GM12878 (cell line): Measurements from ENCODE around the gene COL11A2. TPM values are rescaled to one million over a fixed set of nuclear protein-coding genes. Genes with fewer than 3 reads are reported as not detected.

Experiments used
- ATAC-seq: fragments of 200-7000 bp; cut with Tn5 transposase; 3 replicates; pipeline ENCODE4 v1.9.1; 2020; ENCODE audit warnings: mild to moderate bottlenecking, moderate library complexity
- BruUV-seq: library from RNA; stranded (reverse); fragments of 400-500 nt; replicated peaks from 2 replicates; lab custom pipeline; 2021; lab: Mats Ljungman, UMichigan
- CTCF ChIA-PET: fragments of 300-600 bp; sonication (Branson Sonifier 250); formaldehyde crosslinking; extraction: SDS; loops from one replicate; lab custom pipeline; 2021; ENCODE audit warnings: inconsistent platforms; lab: Yijun Ruan, JAX
- POLR2A ChIA-PET: fragments of 350-600 bp; formaldehyde crosslinking; extraction: SDS; loops from one replicate; lab custom pipeline; 2021; ENCODE audit warnings: inconsistent platforms; lab: Charles Lee
- RAD21 ChIA-PET: fragments of 300-600 bp; sonication (Branson Sonifier 250); formaldehyde crosslinking; loops from one replicate; lab custom pipeline; 2023; ENCODE audit warnings: antibody characterized with exemption; ENCODE audit not compliant: unreplicated experiment; lab: Charles Lee
- SMC1A ChIA-PET: fragments of 300-600 bp; sonication (Branson Sonifier 250); formaldehyde crosslinking; loops from one replicate; lab custom pipeline; 2023; ENCODE audit not compliant: unreplicated experiment, uncharacterized antibody; lab: Charles Lee
- DNase-seq: peaks from one replicate; pipeline ENCODE4 v3.0.0-alpha.2; 2011; ENCODE audit warnings: low read depth, low spot score
- FAIRE-seq: peaks from 3 replicates; lab custom pipeline; 2011; peaks lifted over from hg19 to GRCh38; lab: Jason Lieb, UNC
- H2AFZ ChIP-seq: 2 replicates; pipeline ENCODE4 v1.6.0; 2011; ENCODE audit warnings: low read depth, low read length, control low read depth; ENCODE audit not compliant: control insufficient read depth
- H3K27ac ChIP-seq: 2 replicates; pipeline ENCODE4 v1.5.1; 2011; ENCODE audit warnings: control low read depth; ENCODE audit not compliant: control insufficient read depth, insufficient read depth
- H3K27me3 ChIP-seq, 2 experiments: replicated peaks in 1 of 2; 2 replicates each; pipeline versions ENCODE4 v1.6.0 to v1.6.1; 2011; ENCODE audit warnings: low read length in 1 of 2; ENCODE audit not compliant: control insufficient read depth in 2 of 2, insufficient read depth in 2 of 2
- H3K36me3 ChIP-seq, 2 experiments: 2 replicates each; pipeline ENCODE4 v1.5.1; 2011; ENCODE audit warnings: low read length in 1 of 2; ENCODE audit not compliant: control insufficient read depth in 2 of 2, insufficient read depth in 2 of 2
- H3K4me1 ChIP-seq: 2 replicates; pipeline ENCODE4 v1.6.1; 2011; ENCODE audit warnings: mild to moderate bottlenecking, low read length, moderate library complexity, mixed read lengths; ENCODE audit not compliant: control insufficient read depth, insufficient read depth
- H3K4me2 ChIP-seq: 2 replicates; pipeline ENCODE4 v1.6.0; 2011; ENCODE audit warnings: control low read depth; ENCODE audit not compliant: control insufficient read depth, insufficient read depth
- H3K4me3 ChIP-seq: fragments of 200-600 bp; sonication (generic); 2 replicates; pipeline ENCODE4 v1.5.1; 2016
- H3K79me2 ChIP-seq: 2 replicates; pipeline ENCODE4 v1.6.0; 2011; ENCODE audit warnings: low read length; ENCODE audit not compliant: control insufficient read depth, insufficient read depth
- H3K9ac ChIP-seq: 2 replicates; pipeline ENCODE4 v1.8.0; 2011; ENCODE audit warnings: low read length, control low read depth, mixed read lengths; ENCODE audit not compliant: control insufficient read depth, insufficient read depth
- H3K9me3 ChIP-seq: replicated peaks from 3 replicates; pipeline ENCODE4 v1.5.1; 2011; ENCODE audit warnings: mild to moderate bottlenecking, low read length; ENCODE audit not compliant: control insufficient read depth, insufficient read depth
- H4K20me1 ChIP-seq: 2 replicates; pipeline ENCODE4 v1.6.0; 2011; ENCODE audit not compliant: control insufficient read depth, insufficient read depth
- BMI1 ChIP-seq: fragments of 450-650 bp; IDR thresholded peaks from 2 replicates; pipeline ENCODE4 v1.6.1; 2016; ENCODE audit warnings: mild to moderate bottlenecking, moderate library complexity, borderline replicate concordance
- CBX3 ChIP-seq: fragments of 200-600 bp; sonication (generic); IDR thresholded peaks from 2 replicates; pipeline ENCODE4 v1.6.1; 2016; ENCODE audit warnings: low read depth, borderline replicate concordance
- EGR1 ChIP-seq, 2 experiments: IDR thresholded peaks; 1 replicate in 1 of 2; 2 replicates in 1 of 2; pipeline ENCODE4 v1.6.1; 2011 to 2012; ENCODE audit warnings: low read depth in 2 of 2, low read length in 2 of 2, borderline replicate concordance in 1 of 2, mild to moderate bottlenecking in 1 of 2, moderate library complexity in 1 of 2
- PBX3 ChIP-seq: IDR thresholded peaks from 2 replicates; pipeline ENCODE4 v1.6.1; 2011; ENCODE audit warnings: mild to moderate bottlenecking, low read depth, low read length, moderate library complexity; ENCODE audit not compliant: insufficient replicate concordance
- PKNOX1 ChIP-seq: fragments of 450-650 bp; IDR thresholded peaks from 2 replicates; pipeline ENCODE4 v1.6.1; 2016; ENCODE audit warnings: mild to moderate bottlenecking
- POLR2AphosphoS5 ChIP-seq: IDR thresholded peaks from 2 replicates; pipeline ENCODE4 v1.6.1; 2011; ENCODE audit warnings: mild to moderate bottlenecking, low read length, inconsistent platforms
- RB1 ChIP-seq: fragments of 450-650 bp; formaldehyde crosslinking; IDR thresholded peaks from 2 replicates; pipeline ENCODE4 v1.6.1; 2017; ENCODE audit warnings: mild to moderate bottlenecking, borderline replicate concordance
- RBBP5 ChIP-seq: fragments of 200-600 bp; sonication (generic); conservative IDR thresholded peaks from 2 replicates; pipeline ENCODE4 v1.6.1; 2016
- SIX5 ChIP-seq: IDR thresholded peaks from 2 replicates; pipeline ENCODE4 v1.6.1; 2011; ENCODE audit warnings: mild to moderate bottlenecking, low read depth, low read length, moderate library complexity; ENCODE audit not compliant: severe bottlenecking
- STAT1 ChIP-seq: fragments of 450-650 bp; conservative IDR thresholded peaks from 2 replicates; pipeline ENCODE4 v1.6.1; 2014; ENCODE audit warnings: antibody characterized with exemption, mild to moderate bottlenecking
- SUPT20H ChIP-seq: IDR thresholded peaks from 2 replicates; pipeline ENCODE4 v1.6.1; 2011; ENCODE audit warnings: low read depth, mild to moderate bottlenecking, low read length, moderate library complexity, borderline replicate concordance; ENCODE audit not compliant: control insufficient read depth
- TCF12 ChIP-seq: IDR thresholded peaks from 2 replicates; pipeline ENCODE4 v1.6.1; 2011; ENCODE audit warnings: low read depth, mild to moderate bottlenecking, low read length
- YBX1 ChIP-seq: fragments of 450-650 bp; IDR thresholded peaks from 2 replicates; pipeline ENCODE4 v1.6.1; 2016; ENCODE audit warnings: antibody characterized with exemption
- ZBTB4 ChIP-seq: fragments of 450-650 bp; formaldehyde crosslinking; IDR thresholded peaks from 2 replicates; pipeline ENCODE4 v1.4.0; 2022; ENCODE audit warnings: mild to moderate bottlenecking, moderate library complexity
- ZNF592 ChIP-seq: fragments of 450-650 bp; IDR thresholded peaks from 2 replicates; pipeline ENCODE4 v1.6.1; 2017; ENCODE audit warnings: mild to moderate bottlenecking, moderate library complexity
- WGBS: methylation state at CpG from one replicate; pipeline ENCODE4 v1.1.6; 2016; ENCODE audit warnings: low lambda C conversion rate; ENCODE audit not compliant: insufficient replicate concordance, insufficient coverage; ENCODE audit errors: missing lambda C conversion rate; 5-methylcytosine and 5-hydroxymethylcytosine counted together
- in situ Hi-C: fragments of 300-500 bp; cut with MboI; formaldehyde crosslinking; loops from 9 replicates; pipeline ENCODE4 v1.14.3; 2018; ENCODE audit warnings: mixed read lengths
- intact Hi-C: fragments of 100-400 bp; cut with micrococcal nuclease; formaldehyde crosslinking; loops from one replicate; pipeline ENCODE4 v1.14.2; 2022; ENCODE audit not compliant: unreplicated experiment
- polyA plus RNA-seq, 11 experiments: library from polyadenylated mRNA; depleted of rRNA in 4 of 11; unstranded in 6 of 11; stranded (reverse) in 5 of 11; fragments of >200 nt; fragmentation: Nextera tagmentation in 4 of 11; fragmentation: Illumina TruSeq in 1 of 11; extraction: Ambion mirVana in 4 of 11; extraction: Trizol in 1 of 11; gene quantifications; 1 replicate in 1 of 11; 2 replicates in 10 of 11; pipeline versions ENCODE4 v1.2.1 to v1.2.3, GENCODE V29; 2011 to 2016; ENCODE audit warnings: inconsistent platforms in 2 of 11, missing spikeins in 2 of 11, low read depth in 1 of 11
- total RNA-seq, 4 experiments: library from RNA; depleted of rRNA in 3 of 4; stranded (reverse); fragments of >200 nt in 3 of 4; fragmentation: Illumina TruSeq in 1 of 4; extraction: Trizol in 1 of 4; gene quantifications; 2 replicates each; pipeline versions ENCODE4 v1.2.1 to v1.2.3, GENCODE V29; 2013 to 2021

The COL11A2 gene
- total and polyA plus RNA-seq, 10 of the 15 experiments (the other 5 are each of a cell fraction or from before 2014, with no cell fraction given) = 0.03 to 0.83 (median 0.22) TPM; not detected in 1

- no peak for FAIRE-seq
- ATAC-seq = peak; percentile 35; the same call in 1 of the 3 replicates
- ChIA-PET RAD21 (no interaction called here), POLR2A (interaction anchor here (0.5 kb wide), 1 partner anchor 119 kb away, joined by 3 read pairs; no protein-coding TSS in a partner anchor), CTCF (interaction anchor here (14.4 to 14.5 kb wide), 2 partner anchors 14 to 15 kb away, joined by 166 to 266 read pairs; no protein-coding TSS in a partner anchor), SMC1A (interaction anchor here (5.8 kb wide), 1 partner anchor 15 kb away, joined by 39 read pairs; no protein-coding TSS in a partner anchor)
- in situ Hi-C loops (no loop called here), intact Hi-C loops (no loop called here)
- WGBS = 71% methylated on average over 8 of the region's 8 CpGs
- no TSS peak for BruUV-seq
- TF ChIP-seq RBBP5 (no peak), EGR1 (IDR thresholded peaks at IDR 0.05; ENCODE audit: borderline replicate concordance in 1 of 2, low read depth in 2 of 2, low read length in 2 of 2) (no peak), RB1 (no peak), PBX3 (peak; percentile 43), PKNOX1 (peak; percentile 91), SIX5 (no peak), BMI1 (no peak), YBX1 (no peak), POLR2AphosphoS5 (no peak), ZBTB4 (no peak), SUPT20H (no peak), TCF12 (no peak), STAT1 (no peak), CBX3 (no peak), ZNF592 (no peak)
- Histone ChIP-seq H3K27me3 (no peaks in the 10 kb centered on the region), H3K4me1 (peaks cover 14% of the 10 kb centered on the region), H3K79me2 (no peaks in the 10 kb centered on the region), H3K9ac (no peak overlapping the region), H2AFZ (no peak overlapping the region), H3K4me2 (no peak overlapping the region), H4K20me1 (no peaks in the 10 kb centered on the region), H3K36me3 (no peaks in the 10 kb centered on the region), H3K4me3 (no peak overlapping the region), H3K9me3 (no peaks in the 10 kb centered on the region), H3K27ac (no peak overlapping the region)
- no peak for DNase-seq
Measured at GRCh38 chr6:33132081-33132524, 60.2 kb downstream of the COL11A2 start.
